Measurements from ENCODE around the gene VWC2L.

VWC2L gene

DNA sequence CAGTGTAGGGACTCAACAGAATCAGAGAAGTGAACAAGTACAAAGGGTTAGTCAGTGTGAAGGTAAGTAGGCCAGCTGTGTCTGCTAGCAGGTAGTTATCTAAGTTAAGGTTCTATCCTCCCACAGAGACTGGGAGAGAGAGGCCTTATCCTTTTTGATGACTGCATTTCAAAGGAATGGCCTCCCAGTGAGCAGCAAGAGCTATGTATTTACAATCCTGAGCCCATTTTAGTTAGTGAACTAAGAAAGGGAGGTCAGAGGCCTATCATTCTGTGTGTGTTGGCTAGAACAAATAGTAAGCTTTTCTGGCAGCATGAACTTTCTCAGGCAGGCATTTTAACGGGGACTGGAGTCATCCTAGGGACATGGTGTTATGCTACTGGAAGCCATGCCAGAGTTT lies 182.9 kb downstream of the VWC2L start:
- DNase-seq (ENCODE audit: low read depth in 2 of 2) = no peak

GRCh38 chr2:214601852-214602633 lies 191.2 kb downstream of the VWC2L start:
- DNase-seq (ENCODE audit: low read depth in 2 of 2) = no peak

- no peak for DNase-seq (ENCODE audit: low read depth in 2 of 2)
Measured at GRCh38 chr2:214604861-214605260, 194.0 kb downstream of the VWC2L start.

- DNase-seq (ENCODE audit: low read depth in 2 of 2) = no peak
Measured at GRCh38 chr2:214607051-214607450, 196.2 kb downstream of the VWC2L start.

- DNase-seq (ENCODE audit: low read depth in 2 of 2) = no peak
Measured at GRCh38 chr2:214611015-214611414, 200.2 kb downstream of the VWC2L start.

DNA sequence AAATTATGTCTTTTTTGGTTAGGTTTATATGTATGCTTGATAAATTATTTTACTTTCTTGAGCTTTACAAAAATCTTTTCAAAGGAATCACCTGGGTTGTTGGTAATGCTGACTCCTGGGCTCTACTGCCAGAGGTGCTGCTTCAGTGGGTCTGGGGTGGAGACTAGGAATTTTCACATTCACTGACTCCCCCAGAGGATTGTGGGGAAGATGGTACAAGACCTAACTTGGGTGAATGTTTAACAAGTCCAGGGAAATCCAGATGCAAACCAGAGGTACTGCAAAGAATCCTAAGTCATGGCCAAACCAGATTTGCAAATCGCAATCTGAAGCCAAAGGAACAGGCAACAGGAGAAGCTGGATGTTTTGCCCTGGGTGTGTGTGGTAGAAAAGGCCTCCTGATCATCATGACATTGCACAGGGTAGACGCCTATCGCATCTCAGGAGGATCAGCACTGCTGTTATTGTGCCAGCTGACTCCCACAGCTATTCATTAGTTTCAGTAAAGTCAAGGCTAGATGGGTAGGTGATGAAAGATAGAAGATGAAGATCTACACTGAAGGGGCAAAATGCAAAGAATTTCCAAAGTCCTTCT lies 213.4 kb downstream of the VWC2L start:
- no peak for DNase-seq (ENCODE audit: low read depth in 2 of 2)

DNA sequence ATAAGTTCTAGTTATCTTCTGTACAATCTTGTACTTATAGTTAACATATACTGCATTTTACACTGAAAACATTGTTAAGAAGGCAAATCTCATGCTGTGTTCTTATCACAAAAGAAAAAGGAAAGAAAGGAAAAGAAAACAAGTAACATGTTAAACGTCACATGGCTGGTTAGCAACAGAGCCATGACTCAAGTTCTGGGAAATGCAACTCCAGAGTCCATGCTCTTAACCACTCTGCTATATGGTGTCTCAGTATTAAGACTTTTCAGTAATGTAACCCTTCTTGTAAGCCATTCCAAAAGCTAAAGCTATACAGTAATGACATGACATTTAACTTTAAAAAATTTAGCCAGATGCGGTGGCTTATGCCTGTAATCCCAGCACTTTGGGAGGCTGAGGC lies 217.2 kb downstream of the VWC2L start:
- DNase-seq (ENCODE audit: low read depth in 2 of 2) = no peak

All from stimulated activated CD4-positive, alpha-beta T cell treated with anti-CD3 and anti-CD28 coated beads, Interleukin-15, amount 100 ng/mL, for 48 hours (primary cell).